ES-I3 (cell line): ENCODE results near the gene SHISA9.

ENCODE experiments used
- H3K36me3 ChIP-seq: 2 replicates; pipeline ENCODE4 v1.6.1; 2013; ENCODE audit warnings: mild to moderate bottlenecking, low read length, control low read depth, moderate library complexity; ENCODE audit not compliant: insufficient read depth
- H3K4me1 ChIP-seq: 2 replicates; pipeline ENCODE4 v1.6.1; 2013; ENCODE audit warnings: mild to moderate bottlenecking, control low read depth, low read length; ENCODE audit not compliant: insufficient read depth
- H3K9ac ChIP-seq: 2 replicates; pipeline ENCODE4 v1.6.1; 2013; ENCODE audit warnings: low read depth, mild to moderate bottlenecking, low read length, moderate library complexity
- H3K9me3 ChIP-seq: 2 replicates; pipeline ENCODE4 v1.6.1; 2013; ENCODE audit warnings: mild to moderate bottlenecking, low read length, moderate library complexity; ENCODE audit not compliant: control insufficient read depth, insufficient read depth

SHISA9 gene

GRCh38 chr16:13038591-13038990, 137.2 kb downstream of the SHISA9 start:
- Histone ChIP-seq H3K9ac (no peak overlapping the region), H3K4me1 (no peaks in the 10 kb centered on the region; the same call in 1 of the 2 replicates), H3K9me3 (no peaks in the 10 kb centered on the region), H3K36me3 (no peaks in the 10 kb centered on the region)

- H3K4me1 ChIP-seq, result no peaks in the 10 kb centered on the region; the same call in 1 of the 2 replicates
- H3K36me3 ChIP-seq, result no peaks in the 10 kb centered on the region
- H3K9ac ChIP-seq, result no peak overlapping the region
- H3K9me3 ChIP-seq, result no peaks in the 10 kb centered on the region
Observed at GRCh38 chr16:13039526-13039925, 138.1 kb downstream of the SHISA9 start.

- H3K36me3 ChIP-seq, result no peaks in the 10 kb centered on the region
- no peaks in the 10 kb centered on the region; the same call in 1 of the 2 replicates for H3K4me1 ChIP-seq
- H3K9me3 ChIP-seq, result no peaks in the 10 kb centered on the region
- H3K9ac ChIP-seq, result no peak overlapping the region
Observed at GRCh38 chr16:13041180-13041579, 139.8 kb downstream of the SHISA9 start.

GRCh38 chr16:13041646-13042290, 140.4 kb downstream of the SHISA9 start:
- H3K36me3 ChIP-seq, result no peaks in the 10 kb centered on the region
- H3K9me3 ChIP-seq, result no peaks in the 10 kb centered on the region
- H3K9ac ChIP-seq, result no peak overlapping the region
- H3K4me1 ChIP-seq, result no peaks in the 10 kb centered on the region; the same call in 1 of the 2 replicates

- Histone ChIP-seq H3K4me1 (no peaks in the 10 kb centered on the region; the same call in 1 of the 2 replicates), H3K9me3 (no peaks in the 10 kb centered on the region), H3K9ac (no peak overlapping the region), H3K36me3 (no peaks in the 10 kb centered on the region)
Observed at GRCh38 chr16:13042291-13042685, 140.9 kb downstream of the SHISA9 start.

GRCh38 chr16:13046061-13046821, 144.8 kb downstream of the SHISA9 start:
- Histone ChIP-seq H3K9ac (no peak overlapping the region), H3K36me3 (no peaks in the 10 kb centered on the region), H3K9me3 (peaks cover 9% of the 10 kb centered on the region), H3K4me1 (no peaks in the 10 kb centered on the region)

GRCh38 chr16:13047276-13047675, 145.9 kb downstream of the SHISA9 start:
- H3K9me3 ChIP-seq, result peaks cover 9% of the 10 kb centered on the region
- H3K36me3 ChIP-seq, result no peaks in the 10 kb centered on the region
- no peaks in the 10 kb centered on the region for H3K4me1 ChIP-seq
- H3K9ac ChIP-seq, result no peak overlapping the region

- Histone ChIP-seq H3K9me3 (peaks cover 9% of the 10 kb centered on the region), H3K4me1 (no peaks in the 10 kb centered on the region), H3K9ac (no peak overlapping the region), H3K36me3 (no peaks in the 10 kb centered on the region)
Observed at GRCh38 chr16:13049688-13050087, 148.3 kb downstream of the SHISA9 start.

- no peaks in the 10 kb centered on the region for H3K36me3 ChIP-seq
- H3K9ac ChIP-seq, result no peak overlapping the region
- no peaks in the 10 kb centered on the region; the same call in 1 of the 2 replicates for H3K4me1 ChIP-seq
- peaks cover 9% of the 10 kb centered on the region for H3K9me3 ChIP-seq
Observed at GRCh38 chr16:13052431-13052830, 151.0 kb downstream of the SHISA9 start.

- H3K9ac ChIP-seq, result no peak overlapping the region
- no peaks in the 10 kb centered on the region; the same call in 1 of the 2 replicates for H3K4me1 ChIP-seq
- H3K9me3 ChIP-seq, result no peaks in the 10 kb centered on the region
- no peaks in the 10 kb centered on the region for H3K36me3 ChIP-seq
Observed at GRCh38 chr16:13055480-13055879, 154.1 kb downstream of the SHISA9 start.

GRCh38 chr16:13056607-13057006, 155.2 kb downstream of the SHISA9 start:
- Histone ChIP-seq H3K4me1 (peaks cover 5% of the 10 kb centered on the region; the same call in 1 of the 2 replicates), H3K9ac (no peak overlapping the region), H3K9me3 (no peaks in the 10 kb centered on the region), H3K36me3 (no peaks in the 10 kb centered on the region)

GRCh38 chr16:13060932-13061331, 159.5 kb downstream of the SHISA9 start:
- Histone ChIP-seq H3K9me3 (no peaks in the 10 kb centered on the region; the same call in 1 of the 2 replicates), H3K36me3 (0 out of 2 replicates have a peak, but pooled peaks cover 3% of the 10 kb centered on the region), H3K9ac (no peak overlapping the region), H3K4me1 (peaks cover 15% of the 10 kb centered on the region)

- Histone ChIP-seq H3K9me3 (no peaks in the 10 kb centered on the region; the same call in 1 of the 2 replicates), H3K4me1 (peaks cover 15% of the 10 kb centered on the region), H3K36me3 (0 out of 2 replicates have a peak, but pooled peaks cover 3% of the 10 kb centered on the region), H3K9ac (no peak overlapping the region)
Observed at GRCh38 chr16:13061691-13062090, 160.3 kb downstream of the SHISA9 start.

- Histone ChIP-seq H3K9me3 (no peaks in the 10 kb centered on the region; the same call in 1 of the 2 replicates), H3K4me1 (peaks cover 15% of the 10 kb centered on the region), H3K36me3 (0 out of 2 replicates have a peak, but pooled peaks cover 3% of the 10 kb centered on the region), H3K9ac (no peak overlapping the region)
Observed at GRCh38 chr16:13062219-13062618, 160.8 kb downstream of the SHISA9 start.

- Histone ChIP-seq H3K9me3 (no peaks in the 10 kb centered on the region; the same call in 1 of the 2 replicates), H3K4me1 (peaks cover 15% of the 10 kb centered on the region), H3K36me3 (0 out of 2 replicates have a peak, but pooled peaks cover 3% of the 10 kb centered on the region)
Observed at GRCh38 chr16:13063457-13063856, 162.1 kb downstream of the SHISA9 start.

More at GRCh38 chr16:13063457-13063856, 162.1 kb downstream of the SHISA9 start:
- no peak overlapping the region for H3K9ac ChIP-seq
